ENCODE measurements around the gene TMEM88. TPM values are rescaled to one million over a fixed set of nuclear protein-coding genes. Genes with fewer than 3 reads are reported as not detected.

Gene TMEM88
- polyA plus RNA-seq, 1 donor from 2014 or later: 4.2 TPM

- Histone ChIP-seq H3K27ac (ENCODE audit: low read length) (peak overlapping the region; percentile 94), H3K27me3 (ENCODE audit: insufficient read depth, low read depth, low read length) (no peaks in the 10 kb centered on the region), H3K79me2 (replicated peaks; ENCODE audit: insufficient read depth, low read length) (peaks cover 76% of the 10 kb centered on the region)
Observed at GRCh38 chr17:7842380-7843256, 12.2 kb upstream of the TMEM88 start.

DNA sequence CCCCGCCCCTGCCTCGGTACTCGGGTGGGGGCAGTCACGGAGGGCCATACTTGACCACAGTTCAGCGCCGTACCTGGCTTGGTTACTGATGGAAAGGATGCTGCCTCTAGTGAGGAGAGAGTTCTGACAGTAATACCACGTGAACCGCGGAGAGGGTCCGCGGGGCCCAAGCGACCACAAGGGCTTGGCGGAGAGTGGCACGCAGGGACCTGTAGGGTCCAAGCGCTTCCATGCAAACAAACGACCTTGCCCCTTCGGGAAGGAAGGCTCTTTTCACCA lies 11.7 kb upstream of the TMEM88 start:
- no peaks in the 10 kb centered on the region for H3K9me2 ChIP-seq (ENCODE audit: insufficient read depth, low read length)
- no peak overlapping the region for H2AFZ ChIP-seq (ENCODE audit: low read depth, low read length)
- H3K9me3 ChIP-seq (ENCODE audit: low read length): no peaks in the 10 kb centered on the region
- peak overlapping the region; percentile 99 for H3K4me3 ChIP-seq (ENCODE audit: low read length)
- no peaks in the 10 kb centered on the region for H3K36me3 ChIP-seq (ENCODE audit: insufficient read depth, low read length)
- TF ChIP-seq MXI1 (conservative IDR thresholded peaks at IDR 0.05; ENCODE audit: poor library complexity, severe bottlenecking) (peak; percentile 24), TAF1 (IDR thresholded peaks at IDR 0.05; ENCODE audit: low read depth) (peak; percentile 0), RAD21 (conservative IDR thresholded peaks at IDR 0.05) (no peak)
- TF ChIP-seq, protein P1, sequence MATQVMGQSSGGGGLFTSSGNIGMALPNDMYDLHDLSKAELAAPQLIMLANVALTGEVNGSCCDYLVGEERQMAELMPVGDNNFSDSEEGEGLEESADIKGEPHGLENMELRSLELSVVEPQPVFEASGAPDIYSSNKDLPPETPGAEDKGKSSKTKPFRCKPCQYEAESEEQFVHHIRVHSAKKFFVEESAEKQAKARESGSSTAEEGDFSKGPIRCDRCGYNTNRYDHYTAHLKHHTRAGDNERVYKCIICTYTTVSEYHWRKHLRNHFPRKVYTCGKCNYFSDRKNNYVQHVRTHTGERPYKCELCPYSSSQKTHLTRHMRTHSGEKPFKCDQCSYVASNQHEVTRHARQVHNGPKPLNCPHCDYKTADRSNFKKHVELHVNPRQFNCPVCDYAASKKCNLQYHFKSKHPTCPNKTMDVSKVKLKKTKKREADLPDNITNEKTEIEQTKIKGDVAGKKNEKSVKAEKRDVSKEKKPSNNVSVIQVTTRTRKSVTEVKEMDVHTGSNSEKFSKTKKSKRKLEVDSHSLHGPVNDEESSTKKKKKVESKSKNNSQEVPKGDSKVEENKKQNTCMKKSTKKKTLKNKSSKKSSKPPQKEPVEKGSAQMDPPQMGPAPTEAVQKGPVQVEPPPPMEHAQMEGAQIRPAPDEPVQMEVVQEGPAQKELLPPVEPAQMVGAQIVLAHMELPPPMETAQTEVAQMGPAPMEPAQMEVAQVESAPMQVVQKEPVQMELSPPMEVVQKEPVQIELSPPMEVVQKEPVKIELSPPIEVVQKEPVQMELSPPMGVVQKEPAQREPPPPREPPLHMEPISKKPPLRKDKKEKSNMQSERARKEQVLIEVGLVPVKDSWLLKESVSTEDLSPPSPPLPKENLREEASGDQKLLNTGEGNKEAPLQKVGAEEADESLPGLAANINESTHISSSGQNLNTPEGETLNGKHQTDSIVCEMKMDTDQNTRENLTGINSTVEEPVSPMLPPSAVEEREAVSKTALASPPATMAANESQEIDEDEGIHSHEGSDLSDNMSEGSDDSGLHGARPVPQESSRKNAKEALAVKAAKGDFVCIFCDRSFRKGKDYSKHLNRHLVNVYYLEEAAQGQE (IDR thresholded peaks at IDR 0.05; ENCODE audit: borderline replicate concordance): no peak
- H3K27me3 ChIP-seq (ENCODE audit: insufficient read depth, low read depth, low read length): no peaks in the 10 kb centered on the region
- peaks cover 4% of the 10 kb centered on the region for H3F3A ChIP-seq (ENCODE audit: insufficient read depth, low read length, poor library complexity, severe bottlenecking)
- H3K9ac ChIP-seq (ENCODE audit: low read length): peak overlapping the region; percentile 92
- peaks cover 57% of the 10 kb centered on the region for H4K20me1 ChIP-seq (ENCODE audit: insufficient read depth)
- peak overlapping the region; percentile 94 for H3K27ac ChIP-seq (ENCODE audit: low read length)
- peaks cover 72% of the 10 kb centered on the region for H3K79me2 ChIP-seq (replicated peaks; ENCODE audit: insufficient read depth, low read length)
- peak overlapping the region; percentile 97 for H3K4me2 ChIP-seq (ENCODE audit: low read length)

More at GRCh38 chr17:7842380-7843256, 12.2 kb upstream of the TMEM88 start:
- Histone ChIP-seq H3K4me2 (ENCODE audit: low read length) (peak overlapping the region; percentile 97), H3K9me2 (ENCODE audit: insufficient read depth, low read length) (no peaks in the 10 kb centered on the region), H3K9ac (ENCODE audit: low read length) (peak overlapping the region; percentile 92), H3K4me3 (ENCODE audit: low read length) (peak overlapping the region; percentile 99), H2AFZ (ENCODE audit: low read depth, low read length) (no peak overlapping the region), H3F3A (ENCODE audit: insufficient read depth, low read length, poor library complexity, severe bottlenecking) (peaks cover 4% of the 10 kb centered on the region), H3K9me3 (ENCODE audit: low read length) (no peaks in the 10 kb centered on the region), H3K36me3 (ENCODE audit: insufficient read depth, low read length) (no peaks in the 10 kb centered on the region), H4K20me1 (ENCODE audit: insufficient read depth) (peaks cover 52% of the 10 kb centered on the region)
- no peak for TF ChIP-seq EZH2 (IDR thresholded peaks at IDR 0.05; ENCODE audit: borderline replicate concordance, insufficient read depth, low read length, poor library complexity, severe bottlenecking)
- TF ChIP-seq POLR2AphosphoS5 (IDR thresholded peaks at IDR 0.05): peak; percentile 10
- TF ChIP-seq CTCF (IDR thresholded peaks at IDR 0.05; ENCODE audit: poor library complexity, severe bottlenecking): no peak
- TF ChIP-seq RAD21 (conservative IDR thresholded peaks at IDR 0.05): no peak
- TF ChIP-seq EP300 (conservative IDR thresholded peaks at IDR 0.05; ENCODE audit: poor library complexity, severe bottlenecking): no peak
- no peak for TF ChIP-seq MXI1 (conservative IDR thresholded peaks at IDR 0.05; ENCODE audit: poor library complexity, severe bottlenecking)
- no peak for TF ChIP-seq TAF1 (IDR thresholded peaks at IDR 0.05; ENCODE audit: low read depth)
- TF ChIP-seq SMC3 (conservative IDR thresholded peaks at IDR 0.05; ENCODE audit: poor library complexity): peak; percentile 38
- TF ChIP-seq, protein P1 (IDR thresholded peaks at IDR 0.05; ENCODE audit: borderline replicate concordance): peak; percentile 17

Data from neural cell (in vitro differentiated cells).